ENCODE data around the gene ZNF492.
"Not testable (repeated sequence)": the region's sequence is repeated elsewhere in the genome, so short reads cannot be mapped to it uniquely, and the experiment has no call there.

Gene ZNF492

DNA sequence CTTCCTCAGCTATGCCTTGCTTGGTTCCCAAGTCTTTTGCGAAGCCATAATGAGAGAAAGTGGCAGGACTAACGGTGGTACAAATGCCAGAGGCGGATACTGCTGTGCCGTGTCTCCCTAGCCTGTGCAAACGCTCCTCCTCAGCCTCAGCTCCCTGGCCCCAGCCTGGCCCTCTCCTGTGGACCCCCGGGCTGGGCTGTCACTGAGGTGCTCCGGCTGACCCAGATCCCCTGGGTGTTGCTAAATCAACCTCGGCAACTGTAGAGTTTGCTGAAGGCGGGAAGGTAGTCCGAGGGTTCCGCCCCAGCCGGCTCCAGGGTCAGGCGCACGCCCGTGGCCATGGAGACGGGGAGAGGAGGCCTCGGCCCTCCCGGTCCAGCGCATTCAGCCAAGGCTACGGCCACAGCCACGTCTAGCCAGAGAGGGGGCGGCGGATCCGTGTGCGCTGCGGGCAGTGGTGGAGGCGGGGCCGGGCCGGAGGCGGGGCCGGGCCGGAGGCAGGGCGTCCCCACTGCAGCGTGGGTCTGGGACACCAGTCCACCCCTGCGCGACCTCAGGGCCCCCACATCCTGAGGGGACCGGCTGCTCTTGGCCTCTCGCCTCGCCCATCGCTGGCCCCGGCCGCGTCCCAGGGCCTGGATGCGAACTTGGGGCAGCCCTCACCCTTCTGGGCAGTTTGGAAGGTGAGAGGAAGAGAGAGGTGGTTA, 16.4 kb upstream of the ZNF492 start:
- no peak for DNase-seq

DNA sequence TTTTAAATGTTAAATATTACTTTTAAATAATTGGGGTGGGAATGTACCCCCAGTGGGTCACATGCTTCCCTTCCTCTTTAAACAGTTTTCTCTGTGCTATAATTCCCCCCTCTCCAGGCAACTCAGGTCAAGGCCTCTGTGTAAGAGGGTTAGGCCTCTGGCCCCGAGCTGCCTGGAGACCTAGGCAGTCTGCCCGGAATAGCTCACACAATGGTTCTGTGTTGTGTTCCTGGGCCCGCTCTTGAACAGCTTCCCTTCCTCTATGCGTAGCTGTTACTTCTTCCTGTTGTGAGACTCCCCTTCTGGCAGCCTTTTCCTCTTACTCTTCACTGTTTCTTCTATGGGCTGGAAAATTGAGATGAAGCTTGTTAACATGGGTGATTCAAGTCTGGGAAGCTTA, 14.8 kb upstream of the ZNF492 start:
- DNase-seq = no peak

GRCh38 chr19:22619932-22620331, 14.2 kb upstream of the ZNF492 start:
- DNase-seq = no peak

DNA sequence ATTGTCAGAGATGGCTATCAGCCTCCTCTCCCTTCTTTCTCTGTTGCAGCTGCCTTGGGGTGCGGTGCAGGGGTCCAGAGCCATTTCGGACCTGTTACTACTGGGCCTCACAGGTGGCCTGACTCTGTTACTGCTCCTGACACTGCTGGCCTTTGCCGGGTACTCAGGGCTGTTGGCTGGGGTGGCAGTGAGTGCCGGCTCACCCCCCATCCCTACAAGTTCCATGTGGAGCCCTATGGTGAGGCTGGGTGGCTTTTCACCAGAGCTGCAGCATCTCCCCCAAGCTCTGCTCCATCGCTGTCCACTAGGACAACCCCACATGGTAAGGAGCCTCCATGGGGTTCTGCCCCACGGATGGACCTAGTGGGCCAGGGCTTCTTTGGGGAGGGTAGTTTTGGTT, 13.7 kb upstream of the ZNF492 start:
- no peak for DNase-seq

- no peak for DNase-seq
These were observed 13.2 kb upstream of the ZNF492 start for GRCh38 chr19:22620912-22621311.

- DNase-seq = no peak
These were observed 12.1 kb upstream of the ZNF492 start for GRCh38 chr19:22622020-22622419.

- DNase-seq = no peak
These were observed 11.0 kb upstream of the ZNF492 start for GRCh38 chr19:22622901-22623840.

GRCh38 chr19:22623841-22624221, 10.3 kb upstream of the ZNF492 start:
- no peak for DNase-seq

- no peak for DNase-seq
These were observed 8.7 kb upstream of the ZNF492 start for GRCh38 chr19:22625266-22626035.

GRCh38 chr19:22627526-22627925, 6.6 kb upstream of the ZNF492 start:
- DNase-seq = no peak

DNA sequence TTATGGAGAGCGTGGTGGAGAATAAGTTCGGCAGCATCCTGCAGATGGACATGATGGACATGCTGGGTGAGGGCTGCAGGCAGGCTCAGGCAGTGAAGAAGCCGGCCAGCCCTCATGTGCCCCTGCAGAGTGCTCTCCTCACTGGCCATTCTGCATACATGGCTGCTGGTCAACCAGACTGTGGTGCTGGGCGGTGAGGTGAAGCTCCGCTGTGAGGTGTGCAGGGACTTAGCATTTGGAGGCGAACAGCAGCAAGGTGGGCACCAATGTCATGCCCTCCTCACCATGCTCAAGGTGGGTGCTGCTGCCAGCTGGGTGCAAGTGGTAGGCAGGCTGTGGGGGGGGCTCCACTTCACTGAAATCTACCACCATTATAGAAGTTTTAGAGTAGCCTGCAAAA, 5.7 kb upstream of the ZNF492 start:
- no peak for DNase-seq

- peak; percentile 1 for DNase-seq
These were observed 315 bp downstream of the ZNF492 start for GRCh38 chr19:22634450-22634827.

DNA sequence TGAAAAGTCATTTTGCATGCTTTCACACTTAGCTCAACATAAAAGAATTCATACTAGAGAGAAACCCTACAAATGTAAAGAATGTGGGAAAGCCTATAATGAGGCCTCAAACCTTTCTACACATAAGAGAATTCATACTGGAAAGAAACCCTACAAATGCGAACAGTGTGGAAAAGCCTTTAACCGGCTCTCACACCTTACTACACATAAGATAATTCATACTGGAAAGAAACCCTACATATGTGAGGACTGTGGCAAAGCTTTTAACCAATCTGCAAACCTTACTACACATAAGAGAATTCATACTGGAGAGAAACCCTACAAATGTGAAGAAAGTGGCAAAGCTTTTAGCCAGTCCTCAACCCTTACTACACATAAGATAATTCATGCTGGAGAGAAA, 51.4 kb downstream of the ZNF492 start:
- not testable (repeated sequence) for DNase-seq

DNA sequence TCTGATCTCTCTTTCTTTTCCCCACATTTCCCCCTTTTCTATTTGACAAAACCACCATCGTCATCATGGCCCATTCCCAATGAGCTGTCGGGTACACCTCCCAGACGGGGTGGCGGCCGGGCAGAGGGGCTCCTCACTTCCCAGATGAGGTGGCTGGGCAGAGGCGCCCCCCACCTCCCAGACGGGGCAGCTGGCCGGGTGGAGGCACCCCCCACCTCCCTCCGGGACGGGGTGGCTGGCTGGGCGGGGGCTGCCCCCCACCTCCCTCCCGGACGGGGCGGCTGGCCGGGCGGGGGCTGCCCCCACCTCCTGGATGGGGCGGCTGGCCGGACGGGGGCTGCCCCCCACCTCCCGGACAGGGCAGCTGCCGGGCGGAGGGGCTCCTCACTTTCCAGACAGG, 68.5 kb downstream of the ZNF492 start:
- not testable (repeated sequence) for DNase-seq

DNA sequence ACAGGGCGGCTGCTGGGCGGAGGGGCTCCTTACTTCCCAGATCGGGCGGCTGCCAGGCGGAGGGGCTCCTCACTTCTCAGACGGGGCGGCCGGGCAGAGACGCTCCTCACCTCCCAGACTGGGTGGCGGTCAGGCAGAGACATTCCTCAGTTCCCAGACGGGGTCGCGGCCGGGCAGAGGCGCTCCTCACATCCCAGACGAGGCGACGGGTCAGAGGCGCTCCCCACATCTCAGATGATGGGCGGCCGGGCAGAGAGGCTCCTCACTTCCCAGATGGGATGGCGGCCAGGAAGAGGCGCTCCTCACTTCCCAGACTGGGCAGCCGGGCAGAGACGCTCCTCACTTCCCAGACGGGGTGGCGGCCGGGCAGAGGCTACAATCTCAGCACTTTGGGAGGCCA, 69.0 kb downstream of the ZNF492 start:
- DNase-seq = not testable (repeated sequence)

DNA sequence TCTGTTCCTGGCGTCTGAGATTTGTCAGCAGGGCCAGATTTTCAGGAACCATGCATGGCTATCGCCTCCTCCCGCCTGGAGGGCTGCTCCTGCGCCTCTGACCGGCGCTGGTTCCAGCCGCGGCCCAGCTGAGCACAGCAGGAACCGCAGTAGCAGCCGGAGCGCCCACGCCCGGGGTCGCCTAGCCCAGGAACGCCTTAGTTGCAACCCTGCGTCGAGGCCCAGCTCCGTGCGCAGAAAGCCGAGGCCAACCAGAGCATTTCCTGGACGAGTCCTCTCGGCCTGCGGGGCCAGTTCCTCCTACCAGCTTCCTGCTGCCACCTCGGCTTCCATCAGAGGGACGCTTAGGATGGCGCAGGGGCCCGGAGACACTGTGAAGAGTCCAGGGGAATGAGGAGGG, 74.9 kb downstream of the ZNF492 start:
- no peak for DNase-seq

All from activated CD4-positive, alpha-beta T cell treated with anti-CD3 and anti-CD28 coated beads, Interleukin-10, Interleukin-2, amounts not matched to agents 100 ng/mL and 50 ng/mL, durations not matched to agents 16 hours and 8 hours (primary cell).